WTC11 (cell line): ENCODE data around the gene AGAP1. TPM values are rescaled to one million over a fixed set of nuclear protein-coding genes. Genes with fewer than 3 reads are reported as not detected.

Source experiments
- ATAC-seq: fragments of 200-7000 bp; cut with Tn5 transposase; 2 replicates; pipeline ENCODE4 v1.10.0; 2021; ENCODE audit warnings: mild to moderate bottlenecking, moderate library complexity
- CTCF ChIA-PET: fragments of 300-600 bp; sonication (Branson Sonifier 250); formaldehyde crosslinking; loops from one replicate; lab custom pipeline; 2021; ENCODE audit warnings: antibody characterized with exemption; lab: Charles Lee
- POLR2A ChIA-PET: fragments of 350-600 bp; sonication (Branson Sonifier 250); formaldehyde crosslinking; loops from one replicate; lab custom pipeline; 2021; ENCODE audit warnings: antibody characterized with exemption; lab: Charles Lee
- DNase-seq: peaks from one replicate; pipeline ENCODE4 v3.0.0; 2021; ENCODE audit warnings: low spot score
- H3K27ac Mint-ChIP-seq: 2 replicates; pipeline ENCODE4 v1.8.0; 2021; ENCODE audit warnings: mixed read lengths
- H3K27me3 Mint-ChIP-seq: 2 replicates; pipeline ENCODE4 v1.8.0; 2021; ENCODE audit warnings: low read depth, mild to moderate bottlenecking, moderate library complexity, mixed read lengths
- H3K36me3 Mint-ChIP-seq: 2 replicates; pipeline ENCODE4 v1.8.0; 2021; ENCODE audit warnings: mixed read lengths
- H3K4me1 Mint-ChIP-seq: 2 replicates; pipeline ENCODE4 v1.8.0; 2022; ENCODE audit warnings: mixed read lengths
- H3K4me3 Mint-ChIP-seq: 2 replicates; pipeline ENCODE4 v1.8.0; 2021; ENCODE audit warnings: mild to moderate bottlenecking, moderate library complexity, mixed read lengths
- H3K9me3 Mint-ChIP-seq: 2 replicates; pipeline ENCODE4 v1.8.0; 2021; ENCODE audit warnings: mixed read lengths
- CREB1 ChIP-seq: sonication (generic); formaldehyde crosslinking; IDR thresholded peaks from 2 replicates; pipeline ENCODE4 v1.8.0; 2023; ENCODE audit warnings: mild to moderate bottlenecking, missing genetic modification reagents
- HMGA2 ChIP-seq: fragments of 250-450 bp; sonication (Bioruptor Pico); IDR thresholded peaks from 2 replicates; pipeline ENCODE4 v1.4.0; 2021; ENCODE audit warnings: mild to moderate bottlenecking, moderate library complexity
- NFATC4 ChIP-seq: fragments of 250-450 bp; sonication (Bioruptor Pico); IDR thresholded peaks from 2 replicates; pipeline ENCODE4 v1.9.0; 2021; ENCODE audit warnings: mild to moderate bottlenecking
- ZBTB21 ChIP-seq: sonication (generic); formaldehyde crosslinking; IDR thresholded peaks from 2 replicates; pipeline ENCODE4 v1.8.1; 2023; ENCODE audit warnings: mild to moderate bottlenecking, missing genetic modification reagents, borderline replicate concordance
- total RNA-seq: library from RNA; stranded (reverse); gene quantifications from 3 replicates; pipeline ENCODE4 v1.2.3, GENCODE V29; 2021
- TF ChIP-seq, protein P1 (sequence below): sonication (generic); formaldehyde crosslinking; conservative IDR thresholded peaks from 2 replicates; pipeline ENCODE4 v1.8.1; 2023; ENCODE audit warnings: mild to moderate bottlenecking, low read depth, missing genetic modification reagents, moderate library complexity
- TF ChIP-seq, protein P2 (sequence below): sonication (generic); formaldehyde crosslinking; IDR thresholded peaks from 2 replicates; pipeline ENCODE4 v1.8.1; 2023; ENCODE audit warnings: mild to moderate bottlenecking, missing genetic modification reagents
- TF ChIP-seq, protein P3 (sequence below): sonication (generic); formaldehyde crosslinking; IDR thresholded peaks from 2 replicates; pipeline ENCODE4 v1.8.0; 2023; ENCODE audit warnings: mild to moderate bottlenecking, missing genetic modification reagents
- TF ChIP-seq, protein P4 (sequence below): fragments of 250-450 bp; sonication (Bioruptor Pico); IDR thresholded peaks from 2 replicates; pipeline ENCODE4 v1.8.0; 2021; ENCODE audit warnings: mild to moderate bottlenecking
- TF ChIP-seq, protein P5 (sequence below): sonication (generic); formaldehyde crosslinking; IDR thresholded peaks from 2 replicates; pipeline ENCODE4 v1.8.1; 2023; ENCODE audit warnings: mild to moderate bottlenecking, missing genetic modification reagents, moderate library complexity
- TF ChIP-seq, protein P6 (sequence below): sonication (generic); formaldehyde crosslinking; IDR thresholded peaks from 2 replicates; pipeline ENCODE4 v1.8.0; 2023; ENCODE audit warnings: missing genetic modification reagents
- TF ChIP-seq, protein P7 (sequence below): sonication (generic); formaldehyde crosslinking; IDR thresholded peaks from 2 replicates; pipeline ENCODE4 v1.8.0; 2022; ENCODE audit warnings: mild to moderate bottlenecking, missing genetic modification reagents
- TF ChIP-seq, protein P8 (sequence below): fragments of 250-450 bp; sonication (Bioruptor Pico); IDR thresholded peaks from 2 replicates; pipeline ENCODE4 v2.1.2; 2022; ENCODE audit warnings: mild to moderate bottlenecking, moderate library complexity

The AGAP1 gene
- total RNA-seq, 1 experiment from 2014 or later, result 49.3 TPM

DNA sequence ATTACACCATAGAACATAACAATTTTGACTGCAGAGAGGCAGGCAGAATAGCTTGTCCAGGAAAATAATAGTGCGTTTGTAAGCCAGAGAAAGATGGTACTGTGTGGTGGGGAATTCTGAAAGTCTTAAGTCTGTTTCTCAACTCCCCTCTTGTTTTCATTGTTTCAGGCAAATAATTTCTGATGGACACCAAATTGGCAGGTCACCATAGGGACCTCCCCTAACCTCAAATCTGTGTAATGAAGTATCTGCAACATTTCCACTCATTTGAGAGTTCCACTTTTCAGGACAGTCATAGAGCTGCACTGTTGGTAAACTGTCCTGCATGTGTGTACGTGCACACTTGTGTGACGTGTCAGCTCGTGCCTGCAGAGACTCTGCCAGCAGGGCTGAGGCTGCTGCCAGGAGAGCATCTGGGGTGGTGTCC, 195.6 kb downstream of the AGAP1 start:
- CTCF ChIA-PET, result no interaction called here
- H3K27ac Mint-ChIP-seq, result peak overlapping the region; percentile 57; the same call in 1 of the 2 replicates
- no peak for ATAC-seq
- H3K4me1 Mint-ChIP-seq, result peaks cover 67% of the 10 kb centered on the region
- no peak for DNase-seq
- H3K27me3 Mint-ChIP-seq, result no peaks in the 10 kb centered on the region
- H3K36me3 Mint-ChIP-seq, result no peaks in the 10 kb centered on the region
- TF ChIP-seq, protein P1, sequence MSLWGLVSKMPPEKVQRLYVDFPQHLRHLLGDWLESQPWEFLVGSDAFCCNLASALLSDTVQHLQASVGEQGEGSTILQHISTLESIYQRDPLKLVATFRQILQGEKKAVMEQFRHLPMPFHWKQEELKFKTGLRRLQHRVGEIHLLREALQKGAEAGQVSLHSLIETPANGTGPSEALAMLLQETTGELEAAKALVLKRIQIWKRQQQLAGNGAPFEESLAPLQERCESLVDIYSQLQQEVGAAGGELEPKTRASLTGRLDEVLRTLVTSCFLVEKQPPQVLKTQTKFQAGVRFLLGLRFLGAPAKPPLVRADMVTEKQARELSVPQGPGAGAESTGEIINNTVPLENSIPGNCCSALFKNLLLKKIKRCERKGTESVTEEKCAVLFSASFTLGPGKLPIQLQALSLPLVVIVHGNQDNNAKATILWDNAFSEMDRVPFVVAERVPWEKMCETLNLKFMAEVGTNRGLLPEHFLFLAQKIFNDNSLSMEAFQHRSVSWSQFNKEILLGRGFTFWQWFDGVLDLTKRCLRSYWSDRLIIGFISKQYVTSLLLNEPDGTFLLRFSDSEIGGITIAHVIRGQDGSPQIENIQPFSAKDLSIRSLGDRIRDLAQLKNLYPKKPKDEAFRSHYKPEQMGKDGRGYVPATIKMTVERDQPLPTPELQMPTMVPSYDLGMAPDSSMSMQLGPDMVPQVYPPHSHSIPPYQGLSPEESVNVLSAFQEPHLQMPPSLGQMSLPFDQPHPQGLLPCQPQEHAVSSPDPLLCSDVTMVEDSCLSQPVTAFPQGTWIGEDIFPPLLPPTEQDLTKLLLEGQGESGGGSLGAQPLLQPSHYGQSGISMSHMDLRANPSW (CRISPR knock-in tag), result no peak
- TF ChIP-seq HMGA2 (no peak), CREB1 (CRISPR knock-in tag) (no peak)
- TF ChIP-seq, protein P2, sequence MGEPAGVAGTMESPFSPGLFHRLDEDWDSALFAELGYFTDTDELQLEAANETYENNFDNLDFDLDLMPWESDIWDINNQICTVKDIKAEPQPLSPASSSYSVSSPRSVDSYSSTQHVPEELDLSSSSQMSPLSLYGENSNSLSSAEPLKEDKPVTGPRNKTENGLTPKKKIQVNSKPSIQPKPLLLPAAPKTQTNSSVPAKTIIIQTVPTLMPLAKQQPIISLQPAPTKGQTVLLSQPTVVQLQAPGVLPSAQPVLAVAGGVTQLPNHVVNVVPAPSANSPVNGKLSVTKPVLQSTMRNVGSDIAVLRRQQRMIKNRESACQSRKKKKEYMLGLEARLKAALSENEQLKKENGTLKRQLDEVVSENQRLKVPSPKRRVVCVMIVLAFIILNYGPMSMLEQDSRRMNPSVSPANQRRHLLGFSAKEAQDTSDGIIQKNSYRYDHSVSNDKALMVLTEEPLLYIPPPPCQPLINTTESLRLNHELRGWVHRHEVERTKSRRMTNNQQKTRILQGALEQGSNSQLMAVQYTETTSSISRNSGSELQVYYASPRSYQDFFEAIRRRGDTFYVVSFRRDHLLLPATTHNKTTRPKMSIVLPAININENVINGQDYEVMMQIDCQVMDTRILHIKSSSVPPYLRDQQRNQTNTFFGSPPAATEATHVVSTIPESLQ (CRISPR knock-in tag), result no peak
- no peak overlapping the region for H3K4me3 Mint-ChIP-seq
- no peaks in the 10 kb centered on the region for H3K9me3 Mint-ChIP-seq
- POLR2A ChIA-PET, result no interaction called here

DNA sequence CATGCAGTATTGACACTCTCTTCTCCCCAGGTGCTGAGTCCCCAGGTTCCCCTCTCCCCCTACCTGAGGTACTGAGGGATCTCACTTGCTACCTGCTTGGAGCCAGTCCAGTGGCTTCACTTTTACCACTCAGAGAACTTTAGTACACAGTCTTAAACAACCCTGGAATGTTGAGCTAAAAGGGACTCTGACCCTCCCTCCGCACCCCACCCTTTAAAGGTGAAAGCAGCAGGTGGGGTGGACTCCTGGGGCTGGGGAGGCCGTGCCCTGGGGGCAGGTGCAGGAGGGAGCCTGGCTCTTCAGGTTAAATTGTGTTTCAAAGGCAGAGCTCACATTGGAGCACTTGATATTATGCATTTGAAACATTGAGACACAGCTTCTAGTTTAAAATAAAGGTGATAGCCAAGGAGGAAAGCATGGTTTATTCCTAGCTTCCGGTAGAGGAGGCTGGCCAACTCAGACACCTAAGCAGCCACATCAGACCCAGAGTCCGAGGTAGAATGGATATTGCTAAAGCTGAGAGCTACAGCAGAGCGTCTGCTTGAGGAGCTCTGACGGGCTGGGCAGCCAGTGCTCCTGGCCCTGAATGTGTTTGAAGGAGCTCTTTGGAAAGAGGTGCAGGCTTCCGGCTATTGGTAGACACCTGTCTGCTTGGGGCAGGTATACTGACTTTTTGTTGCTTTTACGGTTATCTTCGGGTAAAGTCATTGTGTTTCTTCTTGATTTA, 196.4 kb downstream of the AGAP1 start:
- Mint-ChIP-seq H3K36me3 (no peaks in the 10 kb centered on the region), H3K4me3 (no peak overlapping the region)

DNA sequence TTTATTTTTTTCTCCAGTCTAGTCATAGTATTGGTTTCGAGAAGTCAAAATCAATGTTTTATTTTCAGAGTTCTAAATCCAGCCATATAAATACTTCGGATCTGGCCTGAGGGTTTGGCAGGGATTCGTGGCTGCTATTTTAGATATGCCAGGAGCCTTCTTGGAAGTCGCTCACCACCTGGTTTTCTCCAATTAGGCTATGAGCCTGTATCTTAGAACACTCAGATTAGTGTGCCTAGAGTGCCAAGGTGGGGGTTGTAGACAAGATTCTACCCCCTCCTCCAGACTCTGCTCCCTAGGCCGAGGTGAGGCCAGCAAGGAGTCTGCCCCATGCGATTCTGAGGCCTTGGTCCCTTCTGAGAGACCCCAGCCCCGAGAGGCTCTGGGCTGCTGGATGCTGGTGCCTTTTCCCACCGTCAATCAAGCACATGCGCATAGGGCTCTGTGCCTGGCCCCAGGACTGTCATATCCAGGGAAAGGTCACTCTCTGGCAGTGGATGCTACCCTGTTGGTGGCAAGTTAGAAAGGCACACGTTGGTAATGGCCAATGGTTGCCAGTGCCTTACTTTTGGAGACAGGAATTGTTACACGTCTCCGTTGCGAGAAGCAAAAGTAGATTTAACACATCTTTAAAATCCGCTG, 197.1 kb downstream of the AGAP1 start:
- Mint-ChIP-seq H3K27me3 (no peaks in the 10 kb centered on the region), H3K4me3 (no peak overlapping the region), H3K4me1 (peaks cover 69% of the 10 kb centered on the region), H3K36me3 (peaks cover 2% of the 10 kb centered on the region; the same call in 1 of the 2 replicates), H3K9me3 (no peaks in the 10 kb centered on the region), H3K27ac (peak overlapping the region; percentile 54)
- CTCF ChIA-PET, result interaction anchor here (0.9 to 1.1 kb wide), 2 partner anchors 37 to 55 kb away, joined by 4 to 6 read pairs; no protein-coding TSS in a partner anchor
- no peak for DNase-seq
- ATAC-seq, result no peak
- POLR2A ChIA-PET, result no interaction called here
- TF ChIP-seq ZBTB21 (CRISPR knock-in tag), result no peak
- TF ChIP-seq, protein P3, sequence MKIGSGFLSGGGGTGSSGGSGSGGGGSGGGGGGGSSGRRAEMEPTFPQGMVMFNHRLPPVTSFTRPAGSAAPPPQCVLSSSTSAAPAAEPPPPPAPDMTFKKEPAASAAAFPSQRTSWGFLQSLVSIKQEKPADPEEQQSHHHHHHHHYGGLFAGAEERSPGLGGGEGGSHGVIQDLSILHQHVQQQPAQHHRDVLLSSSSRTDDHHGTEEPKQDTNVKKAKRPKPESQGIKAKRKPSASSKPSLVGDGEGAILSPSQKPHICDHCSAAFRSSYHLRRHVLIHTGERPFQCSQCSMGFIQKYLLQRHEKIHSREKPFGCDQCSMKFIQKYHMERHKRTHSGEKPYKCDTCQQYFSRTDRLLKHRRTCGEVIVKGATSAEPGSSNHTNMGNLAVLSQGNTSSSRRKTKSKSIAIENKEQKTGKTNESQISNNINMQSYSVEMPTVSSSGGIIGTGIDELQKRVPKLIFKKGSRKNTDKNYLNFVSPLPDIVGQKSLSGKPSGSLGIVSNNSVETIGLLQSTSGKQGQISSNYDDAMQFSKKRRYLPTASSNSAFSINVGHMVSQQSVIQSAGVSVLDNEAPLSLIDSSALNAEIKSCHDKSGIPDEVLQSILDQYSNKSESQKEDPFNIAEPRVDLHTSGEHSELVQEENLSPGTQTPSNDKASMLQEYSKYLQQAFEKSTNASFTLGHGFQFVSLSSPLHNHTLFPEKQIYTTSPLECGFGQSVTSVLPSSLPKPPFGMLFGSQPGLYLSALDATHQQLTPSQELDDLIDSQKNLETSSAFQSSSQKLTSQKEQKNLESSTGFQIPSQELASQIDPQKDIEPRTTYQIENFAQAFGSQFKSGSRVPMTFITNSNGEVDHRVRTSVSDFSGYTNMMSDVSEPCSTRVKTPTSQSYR, result no peak
- TF ChIP-seq, protein P4, sequence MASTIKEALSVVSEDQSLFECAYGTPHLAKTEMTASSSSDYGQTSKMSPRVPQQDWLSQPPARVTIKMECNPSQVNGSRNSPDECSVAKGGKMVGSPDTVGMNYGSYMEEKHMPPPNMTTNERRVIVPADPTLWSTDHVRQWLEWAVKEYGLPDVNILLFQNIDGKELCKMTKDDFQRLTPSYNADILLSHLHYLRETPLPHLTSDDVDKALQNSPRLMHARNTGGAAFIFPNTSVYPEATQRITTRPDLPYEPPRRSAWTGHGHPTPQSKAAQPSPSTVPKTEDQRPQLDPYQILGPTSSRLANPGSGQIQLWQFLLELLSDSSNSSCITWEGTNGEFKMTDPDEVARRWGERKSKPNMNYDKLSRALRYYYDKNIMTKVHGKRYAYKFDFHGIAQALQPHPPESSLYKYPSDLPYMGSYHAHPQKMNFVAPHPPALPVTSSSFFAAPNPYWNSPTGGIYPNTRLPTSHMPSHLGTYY (CRISPR knock-in tag), result no peak
- TF ChIP-seq, protein P5, sequence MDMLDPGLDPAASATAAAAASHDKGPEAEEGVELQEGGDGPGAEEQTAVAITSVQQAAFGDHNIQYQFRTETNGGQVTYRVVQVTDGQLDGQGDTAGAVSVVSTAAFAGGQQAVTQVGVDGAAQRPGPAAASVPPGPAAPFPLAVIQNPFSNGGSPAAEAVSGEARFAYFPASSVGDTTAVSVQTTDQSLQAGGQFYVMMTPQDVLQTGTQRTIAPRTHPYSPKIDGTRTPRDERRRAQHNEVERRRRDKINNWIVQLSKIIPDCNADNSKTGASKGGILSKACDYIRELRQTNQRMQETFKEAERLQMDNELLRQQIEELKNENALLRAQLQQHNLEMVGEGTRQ (CRISPR knock-in tag), result no peak
- TF ChIP-seq, protein P6, sequence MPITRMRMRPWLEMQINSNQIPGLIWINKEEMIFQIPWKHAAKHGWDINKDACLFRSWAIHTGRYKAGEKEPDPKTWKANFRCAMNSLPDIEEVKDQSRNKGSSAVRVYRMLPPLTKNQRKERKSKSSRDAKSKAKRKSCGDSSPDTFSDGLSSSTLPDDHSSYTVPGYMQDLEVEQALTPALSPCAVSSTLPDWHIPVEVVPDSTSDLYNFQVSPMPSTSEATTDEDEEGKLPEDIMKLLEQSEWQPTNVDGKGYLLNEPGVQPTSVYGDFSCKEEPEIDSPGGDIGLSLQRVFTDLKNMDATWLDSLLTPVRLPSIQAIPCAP (CRISPR knock-in tag), result no peak

More for the DNA sequence above, 196.4 kb downstream of the AGAP1 start:
- ATAC-seq, result no peak
- H3K9me3 Mint-ChIP-seq, result no peaks in the 10 kb centered on the region
- H3K27me3 Mint-ChIP-seq, result no peaks in the 10 kb centered on the region
- peaks cover 70% of the 10 kb centered on the region for H3K4me1 Mint-ChIP-seq
- DNase-seq, result no peak
- ChIA-PET POLR2A (interaction anchor here (0.6 kb wide), 1 partner anchor 389 kb away, joined by 3 read pairs; no protein-coding TSS in a partner anchor), CTCF (interaction anchor here (0.6 to 1.1 kb wide), 4 partner anchors 8 to 66 kb away, joined by 3 to 6 read pairs (median 4); no protein-coding TSS in a partner anchor)
- peak overlapping the region; percentile 54; the same call in 1 of the 2 replicates for H3K27ac Mint-ChIP-seq
- TF ChIP-seq, protein P7, sequence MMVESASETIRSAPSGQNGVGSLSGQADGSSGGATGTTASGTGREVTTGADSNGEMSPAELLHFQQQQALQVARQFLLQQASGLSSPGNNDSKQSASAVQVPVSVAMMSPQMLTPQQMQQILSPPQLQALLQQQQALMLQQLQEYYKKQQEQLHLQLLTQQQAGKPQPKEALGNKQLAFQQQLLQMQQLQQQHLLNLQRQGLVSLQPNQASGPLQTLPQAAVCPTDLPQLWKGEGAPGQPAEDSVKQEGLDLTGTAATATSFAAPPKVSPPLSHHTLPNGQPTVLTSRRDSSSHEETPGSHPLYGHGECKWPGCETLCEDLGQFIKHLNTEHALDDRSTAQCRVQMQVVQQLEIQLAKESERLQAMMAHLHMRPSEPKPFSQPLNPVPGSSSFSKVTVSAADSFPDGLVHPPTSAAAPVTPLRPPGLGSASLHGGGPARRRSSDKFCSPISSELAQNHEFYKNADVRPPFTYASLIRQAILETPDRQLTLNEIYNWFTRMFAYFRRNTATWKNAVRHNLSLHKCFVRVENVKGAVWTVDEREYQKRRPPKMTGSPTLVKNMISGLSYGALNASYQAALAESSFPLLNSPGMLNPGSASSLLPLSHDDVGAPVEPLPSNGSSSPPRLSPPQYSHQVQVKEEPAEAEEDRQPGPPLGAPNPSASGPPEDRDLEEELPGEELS (CRISPR knock-in tag), result no peak
- TF ChIP-seq HMGA2, result no peak
- TF ChIP-seq NFATC4 (CRISPR knock-in tag), result no peak
- TF ChIP-seq, protein P8, sequence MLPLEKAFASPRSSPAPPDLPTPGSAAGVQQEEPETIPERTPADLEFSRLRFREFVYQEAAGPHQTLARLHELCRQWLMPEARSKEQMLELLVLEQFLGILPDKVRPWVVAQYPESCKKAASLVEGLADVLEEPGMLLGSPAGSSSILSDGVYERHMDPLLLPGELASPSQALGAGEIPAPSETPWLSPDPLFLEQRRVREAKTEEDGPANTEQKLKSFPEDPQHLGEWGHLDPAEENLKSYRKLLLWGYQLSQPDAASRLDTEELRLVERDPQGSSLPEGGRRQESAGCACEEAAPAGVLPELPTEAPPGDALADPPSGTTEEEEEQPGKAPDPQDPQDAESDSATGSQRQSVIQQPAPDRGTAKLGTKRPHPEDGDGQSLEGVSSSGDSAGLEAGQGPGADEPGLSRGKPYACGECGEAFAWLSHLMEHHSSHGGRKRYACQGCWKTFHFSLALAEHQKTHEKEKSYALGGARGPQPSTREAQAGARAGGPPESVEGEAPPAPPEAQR (CRISPR knock-in tag), result no peak
